T-helper 17 cell (primary cell): Measurements from ENCODE around the gene PRR5L. TPM values are rescaled to one million over a fixed set of nuclear protein-coding genes. Genes with fewer than 3 reads are reported as not detected.
A peak's percentile ranks its signal among the peaks of the same experiment; 100 is the strongest.

ENCODE experiments used
- ATAC-seq: fragments of 150-1000 bp; cut with Tn5 transposase; 2 replicates; pipeline ENCODE4 v1.10.0; 2021; ENCODE audit warnings: mild to moderate bottlenecking, moderate library complexity
- DNase-seq, 3 donors: peaks; one replicate each; pipeline versions ENCODE4 v3.0.0 to v3.0.0-alpha.2; 2020 to 2021
- H3K9me3 ChIP-seq: one replicate; pipeline ENCODE4 v1.7.0; 2013; ENCODE audit warnings: low read length, mild to moderate bottlenecking; ENCODE audit not compliant: control insufficient read depth, poor library complexity, severe bottlenecking
- H3K27ac Mint-ChIP-seq: one replicate; pipeline ENCODE4 v1.8.0; 2022; ENCODE audit warnings: mild to moderate bottlenecking, moderate library complexity, mixed read lengths
- H3K27me3 Mint-ChIP-seq: one replicate; pipeline ENCODE4 v1.8.0; 2022; ENCODE audit warnings: mixed read lengths
- H3K36me3 Mint-ChIP-seq: one replicate; pipeline ENCODE4 v1.8.0; 2022; ENCODE audit warnings: low read depth, mixed read lengths
- H3K4me1 Mint-ChIP-seq: one replicate; pipeline ENCODE4 v1.8.0; 2022; ENCODE audit warnings: mild to moderate bottlenecking, mixed read lengths
- H3K4me3 Mint-ChIP-seq: one replicate; pipeline ENCODE4 v1.8.0; 2022; ENCODE audit warnings: mild to moderate bottlenecking, moderate library complexity, mixed read lengths
- total RNA-seq, 4 donors: library from RNA in 2 of 4; stranded (reverse) in 2 of 4; gene quantifications; one replicate each; pipeline ENCODE4 v1.2.3 and lab custom pipeline; 2022 to 2026

Gene PRR5L
- total RNA-seq, 2 donors from 2014 or later = 9.2 to 11.1 TPM

GRCh38 chr11:36455658-36456111 lies 159.6 kb downstream of the PRR5L start:
- no peak for DNase-seq
- no peaks in the 10 kb centered on the region for H3K9me3 ChIP-seq
- Mint-ChIP-seq H3K27ac (no peak overlapping the region), H3K4me1 (peaks cover 29% of the 10 kb centered on the region), H3K36me3 (peaks cover 3% of the 10 kb centered on the region), H3K27me3 (peaks cover 6% of the 10 kb centered on the region), H3K4me3 (no peak overlapping the region)
- ATAC-seq = no peak

GRCh38 chr11:36456156-36456555 lies 160.1 kb downstream of the PRR5L start:
- Mint-ChIP-seq H3K4me1 (peaks cover 31% of the 10 kb centered on the region), H3K27me3 (peaks cover 6% of the 10 kb centered on the region), H3K4me3 (no peak overlapping the region), H3K36me3 (peaks cover 3% of the 10 kb centered on the region), H3K27ac (no peak overlapping the region)
- no peaks in the 10 kb centered on the region for H3K9me3 ChIP-seq
- DNase-seq (no peak), ATAC-seq (no peak)

GRCh38 chr11:36458129-36458915 lies 162.2 kb downstream of the PRR5L start:
- Mint-ChIP-seq H3K4me3 (no peak overlapping the region), H3K36me3 (peaks cover 3% of the 10 kb centered on the region), H3K27ac (no peak overlapping the region), H3K4me1 (peaks cover 14% of the 10 kb centered on the region), H3K27me3 (peaks cover 6% of the 10 kb centered on the region)
- DNase-seq = no peak
- ATAC-seq = no peak
- no peaks in the 10 kb centered on the region for H3K9me3 ChIP-seq

GRCh38 chr11:36459046-36459445 lies 163.0 kb downstream of the PRR5L start:
- H3K9me3 ChIP-seq = no peaks in the 10 kb centered on the region
- no peak for ATAC-seq
- Mint-ChIP-seq H3K27ac (no peak overlapping the region), H3K4me1 (peaks cover 11% of the 10 kb centered on the region), H3K27me3 (peaks cover 6% of the 10 kb centered on the region), H3K36me3 (no peaks in the 10 kb centered on the region), H3K4me3 (no peak overlapping the region)
- DNase-seq = no peak

- no peaks in the 10 kb centered on the region for H3K36me3 Mint-ChIP-seq
- ATAC-seq = no peak
- H3K4me1 Mint-ChIP-seq = peaks cover 11% of the 10 kb centered on the region
- no peaks in the 10 kb centered on the region for H3K9me3 ChIP-seq
- H3K27ac Mint-ChIP-seq = peak overlapping the region; percentile 51
- peaks cover 6% of the 10 kb centered on the region for H3K27me3 Mint-ChIP-seq
- H3K4me3 Mint-ChIP-seq = no peak overlapping the region
- no peak for DNase-seq
These were observed 164.1 kb downstream of the PRR5L start for GRCh38 chr11:36460220-36460619.

- peaks cover 6% of the 10 kb centered on the region for H3K27me3 Mint-ChIP-seq
- no peak for ATAC-seq
- H3K4me3 Mint-ChIP-seq = no peak overlapping the region
- H3K27ac Mint-ChIP-seq = no peak overlapping the region
- H3K9me3 ChIP-seq = no peaks in the 10 kb centered on the region
- H3K36me3 Mint-ChIP-seq = peaks cover 2% of the 10 kb centered on the region
- DNase-seq = no peak
- peaks cover 11% of the 10 kb centered on the region for H3K4me1 Mint-ChIP-seq
These were observed 166.2 kb downstream of the PRR5L start for GRCh38 chr11:36462321-36462720.

- H3K9me3 ChIP-seq = no peaks in the 10 kb centered on the region
- H3K4me1 Mint-ChIP-seq = peaks cover 13% of the 10 kb centered on the region
- H3K27ac Mint-ChIP-seq = no peak overlapping the region
- ATAC-seq = no peak
- H3K36me3 Mint-ChIP-seq = peaks cover 2% of the 10 kb centered on the region
- no peak for DNase-seq
- peaks cover 10% of the 10 kb centered on the region for H3K27me3 Mint-ChIP-seq
- H3K4me3 Mint-ChIP-seq = no peak overlapping the region
These were observed 167.7 kb downstream of the PRR5L start for GRCh38 chr11:36463781-36464180.

- Mint-ChIP-seq H3K27me3 (peaks cover 10% of the 10 kb centered on the region), H3K4me1 (peaks cover 13% of the 10 kb centered on the region), H3K36me3 (peaks cover 2% of the 10 kb centered on the region), H3K27ac (no peak overlapping the region), H3K4me3 (no peak overlapping the region)
- ATAC-seq (no peak), DNase-seq (no peak)
- H3K9me3 ChIP-seq = no peaks in the 10 kb centered on the region
These were observed 168.6 kb downstream of the PRR5L start for GRCh38 chr11:36464720-36465119.

GRCh38 chr11:36465449-36466163 lies 169.5 kb downstream of the PRR5L start:
- Mint-ChIP-seq H3K36me3 (peaks cover 2% of the 10 kb centered on the region), H3K4me1 (peaks cover 8% of the 10 kb centered on the region), H3K27me3 (peaks cover 5% of the 10 kb centered on the region), H3K4me3 (no peak overlapping the region), H3K27ac (no peak overlapping the region)
- DNase-seq = no peak
- H3K9me3 ChIP-seq = no peaks in the 10 kb centered on the region
- ATAC-seq = no peak

GRCh38 chr11:36467012-36467411 lies 170.9 kb downstream of the PRR5L start:
- Mint-ChIP-seq H3K36me3 (peaks cover 2% of the 10 kb centered on the region), H3K4me1 (peaks cover 5% of the 10 kb centered on the region), H3K4me3 (no peak overlapping the region), H3K27me3 (peaks cover 4% of the 10 kb centered on the region), H3K27ac (no peak overlapping the region)
- no peaks in the 10 kb centered on the region for H3K9me3 ChIP-seq
- DNase-seq (no peak), ATAC-seq (no peak)

- ATAC-seq = no peak
- no peaks in the 10 kb centered on the region for H3K9me3 ChIP-seq
- Mint-ChIP-seq H3K4me3 (no peak overlapping the region), H3K27me3 (peaks cover 4% of the 10 kb centered on the region), H3K27ac (no peak overlapping the region), H3K4me1 (peaks cover 5% of the 10 kb centered on the region), H3K36me3 (peaks cover 2% of the 10 kb centered on the region)
- DNase-seq = no peak
These were observed 171.8 kb downstream of the PRR5L start for GRCh38 chr11:36467916-36468315.

GRCh38 chr11:36469063-36469462 lies 173.0 kb downstream of the PRR5L start:
- no peak for DNase-seq
- H3K4me3 Mint-ChIP-seq = no peak overlapping the region
- peaks cover 4% of the 10 kb centered on the region for H3K27me3 Mint-ChIP-seq
- H3K36me3 Mint-ChIP-seq = peaks cover 2% of the 10 kb centered on the region
- H3K4me1 Mint-ChIP-seq = peaks cover 3% of the 10 kb centered on the region
- no peaks in the 10 kb centered on the region for H3K9me3 ChIP-seq
- H3K27ac Mint-ChIP-seq = no peak overlapping the region
- ATAC-seq = no peak

GRCh38 chr11:36469881-36470802 lies 174.1 kb downstream of the PRR5L start:
- Mint-ChIP-seq H3K36me3 (peaks cover 2% of the 10 kb centered on the region), H3K27ac (no peak overlapping the region), H3K4me1 (peaks cover 3% of the 10 kb centered on the region), H3K4me3 (no peak overlapping the region), H3K27me3 (peaks cover 4% of the 10 kb centered on the region)
- DNase-seq = no peak
- no peaks in the 10 kb centered on the region for H3K9me3 ChIP-seq
- ATAC-seq = no peak
